NCI-H1092 (cell line): ENCODE results near the gene RNASE4.
"Not testable (repeated sequence)": the region's sequence is repeated elsewhere in the genome, so short reads cannot be mapped to it uniquely, and the experiment has no call there.

Experiments
- DNase-seq: peaks from one replicate; lab custom pipeline; 2025; lab: John Stamatoyannopoulos, UW

The RNASE4 gene

DNA sequence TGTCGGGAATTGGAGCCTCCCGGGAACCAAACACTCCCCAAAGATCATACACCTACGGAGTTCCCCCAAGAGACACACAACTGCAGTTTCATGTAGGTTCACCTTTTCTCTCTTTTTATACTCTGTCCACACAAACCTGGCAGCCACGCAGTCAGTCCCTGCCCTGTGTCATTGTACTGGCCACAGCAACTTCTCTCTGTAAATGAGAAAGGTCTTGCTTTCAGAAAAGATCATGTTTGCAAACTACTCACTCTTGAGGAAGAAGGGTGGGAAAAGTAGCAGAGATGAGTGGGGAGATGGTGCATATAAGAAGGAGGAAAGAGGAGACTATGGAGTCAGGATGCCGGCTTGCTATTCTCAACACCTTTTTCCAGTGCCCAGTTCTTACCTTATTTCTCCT is 14.6 kb downstream of the RNASE4 start:
- no peak for DNase-seq

DNA sequence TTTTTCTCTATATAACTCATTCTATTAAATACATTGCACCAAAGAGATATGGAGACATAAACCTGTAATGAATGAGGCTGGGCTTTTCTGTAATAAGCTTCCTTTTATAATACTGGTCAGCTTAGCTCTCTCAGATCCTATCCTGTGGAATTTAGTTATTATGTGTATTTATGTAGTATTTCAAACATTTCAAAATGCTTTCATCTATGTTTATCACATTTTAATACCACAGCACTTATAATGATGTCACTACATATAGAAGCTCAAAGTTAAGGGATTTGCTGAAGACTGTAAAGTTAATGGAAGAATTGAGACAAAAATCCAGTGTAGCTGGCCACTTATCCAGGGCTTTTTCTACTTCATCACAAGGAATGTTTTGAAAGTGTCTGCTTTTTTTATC is 15.6 kb downstream of the RNASE4 start:
- no peak for DNase-seq

DNA sequence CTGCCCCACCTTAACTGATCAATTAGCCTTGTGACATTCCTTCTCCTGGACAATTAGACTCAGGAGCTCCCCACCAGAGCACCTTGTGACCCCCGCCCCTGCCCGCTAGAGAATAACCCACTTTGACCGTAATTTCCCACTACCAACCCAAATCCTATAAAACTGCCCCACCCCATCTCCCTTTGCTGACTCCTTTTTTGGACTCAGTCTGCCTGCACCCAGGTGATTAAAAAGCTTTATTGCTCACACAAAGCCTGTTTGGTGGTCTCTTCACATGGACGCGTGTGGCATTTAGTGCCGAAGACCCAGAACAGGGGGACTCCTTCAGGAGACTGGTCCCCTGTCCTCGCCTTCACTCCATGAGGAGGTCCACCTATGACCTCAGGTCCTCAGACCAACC is 16.6 kb downstream of the RNASE4 start:
- not testable (repeated sequence) for DNase-seq

- no peak for DNase-seq
Measured at GRCh38 chr14:20706657-20707355, 22.4 kb downstream of the RNASE4 start.

DNA sequence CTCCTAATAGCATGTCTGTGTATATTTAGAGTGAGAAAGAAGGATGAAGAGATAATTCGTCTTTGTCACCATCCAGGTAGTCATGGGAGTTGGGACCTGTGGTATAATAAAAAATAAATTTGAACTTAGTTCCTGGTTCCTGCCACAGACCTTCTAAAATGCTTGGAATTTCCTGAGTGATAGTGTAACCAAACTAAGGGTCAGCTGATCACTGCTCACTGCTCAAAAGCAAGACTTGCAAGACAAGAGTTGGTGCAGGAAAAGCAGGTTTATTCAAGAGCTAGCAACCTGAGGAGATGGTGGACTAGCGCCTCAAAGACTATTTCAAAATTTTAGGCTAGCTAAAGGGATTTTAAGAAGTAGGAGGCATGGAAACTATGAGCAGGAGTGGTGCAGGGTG is 23.3 kb downstream of the RNASE4 start:
- DNase-seq = no peak

- no peak for DNase-seq
Measured at GRCh38 chr14:20711261-20711660, 26.9 kb downstream of the RNASE4 start.

DNA sequence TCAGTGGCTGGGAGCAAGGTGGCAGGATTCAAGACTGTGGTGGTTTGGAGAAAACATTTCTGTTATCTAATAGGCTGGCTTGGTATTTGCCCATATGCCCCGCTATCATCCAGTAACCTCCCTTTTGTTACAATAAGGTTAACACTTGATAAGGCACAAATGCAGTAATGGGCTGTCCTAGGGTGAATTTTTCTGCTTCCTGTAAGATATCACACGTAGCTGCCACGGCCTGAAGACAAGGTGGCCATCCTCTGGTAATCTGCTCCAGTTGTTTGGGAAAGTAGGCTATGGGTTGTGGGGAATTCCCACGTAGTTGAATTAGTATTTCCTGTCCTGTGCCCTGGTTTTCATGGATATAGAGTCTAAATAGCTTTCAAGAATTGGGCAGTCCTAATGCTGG is 27.3 kb downstream of the RNASE4 start:
- DNase-seq = no peak

- no peak for DNase-seq
Measured at GRCh38 chr14:20712904-20713303, 28.5 kb downstream of the RNASE4 start.

DNA sequence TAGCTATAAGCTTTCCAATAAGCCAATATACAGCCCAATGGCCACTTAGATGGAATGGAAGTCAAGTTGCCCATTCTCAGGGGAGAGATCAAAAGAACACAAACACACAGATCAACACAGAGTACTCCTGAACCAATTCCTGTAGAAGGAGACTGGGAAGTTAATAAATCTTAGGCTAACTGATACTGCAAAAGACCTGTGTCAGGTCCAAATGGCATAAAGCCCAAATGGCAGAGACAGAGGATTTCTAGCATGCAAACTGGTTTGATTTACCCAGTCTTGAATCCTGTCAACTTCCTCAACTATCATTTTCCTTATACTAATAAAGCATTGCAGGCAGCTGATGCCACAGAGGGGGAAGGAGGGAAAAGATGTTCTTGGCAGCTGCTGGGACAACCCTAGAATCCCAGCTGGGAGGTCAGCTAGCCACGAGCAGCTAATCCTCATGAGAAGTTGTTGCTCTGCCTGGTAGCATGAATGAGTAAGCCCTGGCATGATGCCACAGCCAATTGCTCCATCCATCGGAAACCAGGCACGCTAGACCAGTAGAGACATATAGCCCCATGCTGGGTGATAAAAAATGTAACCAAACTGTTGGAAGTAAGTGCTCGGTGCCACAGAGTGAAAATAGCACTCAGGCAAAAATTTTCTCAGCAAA is 30.4 kb downstream of the RNASE4 start:
- no peak for DNase-seq

DNA sequence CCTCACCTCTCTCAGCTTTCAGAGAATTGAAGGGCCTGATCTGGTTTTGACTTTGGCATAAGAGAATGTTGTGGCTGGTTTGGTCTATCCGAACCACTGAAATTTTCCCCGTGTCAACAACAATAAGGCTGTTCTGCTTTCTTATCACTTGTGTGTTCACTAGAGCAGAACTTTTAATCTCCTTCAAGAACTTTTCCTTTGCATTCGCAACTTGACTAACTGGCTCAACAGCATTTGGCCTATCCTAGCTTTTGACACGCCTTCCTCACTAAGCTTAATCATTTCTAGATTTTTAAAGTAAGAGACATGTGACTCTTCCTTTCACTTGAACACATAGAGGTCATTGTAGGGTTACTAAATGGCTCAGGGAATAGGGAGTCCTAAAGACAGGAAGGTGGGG is 35.4 kb downstream of the RNASE4 start:
- DNase-seq = no peak

DNA sequence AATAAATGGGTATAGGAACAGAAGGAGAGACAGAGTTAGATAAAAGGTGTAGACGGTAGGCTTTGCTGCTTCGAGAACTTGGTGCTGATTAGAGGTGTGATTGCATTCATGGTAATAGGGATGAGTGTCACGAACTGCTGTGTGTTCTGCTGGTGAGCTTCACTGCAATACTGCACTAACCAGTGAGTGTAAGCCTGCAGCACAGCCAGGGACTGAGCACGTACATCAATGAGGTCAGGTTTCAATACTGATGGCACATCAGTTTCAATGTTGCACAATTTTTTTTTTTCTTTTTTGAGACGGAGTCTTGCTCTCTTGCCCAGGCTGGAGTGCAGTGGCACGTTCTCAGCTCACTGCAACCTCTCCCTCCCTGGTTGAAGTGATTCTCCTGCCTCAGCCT is 36.4 kb downstream of the RNASE4 start:
- DNase-seq = no peak

GRCh38 chr14:20722016-20722415 is 37.7 kb downstream of the RNASE4 start:
- DNase-seq = no peak

GRCh38 chr14:20723488-20723887 is 39.1 kb downstream of the RNASE4 start:
- no peak for DNase-seq

DNA sequence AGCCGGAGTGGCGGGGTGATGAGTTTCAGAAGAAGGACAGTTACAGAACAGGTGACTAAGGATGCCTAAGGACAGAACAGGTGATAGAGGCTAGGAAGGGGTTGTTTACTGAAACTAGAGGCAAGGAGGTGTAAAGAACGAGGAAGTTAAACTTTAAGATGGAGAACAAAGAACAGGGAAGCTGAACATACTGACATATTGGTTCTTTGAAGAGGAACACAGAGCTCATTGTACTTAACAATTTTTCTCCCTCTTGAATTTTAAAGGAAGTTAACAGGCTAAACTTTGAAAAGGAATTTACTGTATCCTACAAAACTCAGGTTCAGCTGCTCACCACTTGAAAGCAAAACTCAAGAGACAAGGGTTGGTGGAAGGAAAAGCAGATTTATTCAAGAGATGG is 41.8 kb downstream of the RNASE4 start:
- not testable (repeated sequence) for DNase-seq

GRCh38 chr14:20726531-20726930 is 42.2 kb downstream of the RNASE4 start:
- no peak for DNase-seq

DNA sequence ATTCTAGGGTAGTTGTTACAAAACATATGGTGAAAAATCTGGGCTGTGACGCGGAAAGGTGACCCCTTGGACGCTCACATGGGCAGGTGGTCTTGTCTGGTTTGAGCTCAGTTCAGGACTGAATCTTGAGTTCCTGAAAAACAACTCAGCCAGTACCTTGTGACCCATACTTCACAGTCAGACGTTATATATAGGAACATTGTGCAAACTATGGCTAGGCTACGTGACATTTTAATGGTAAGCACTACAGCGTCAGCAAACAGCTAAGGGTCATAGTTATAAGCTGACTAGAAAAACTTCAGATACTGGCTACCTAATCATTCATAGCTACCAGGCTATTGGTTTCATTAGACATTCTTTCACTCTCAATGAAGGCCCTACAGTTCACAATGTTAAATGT is 46.5 kb downstream of the RNASE4 start:
- no peak for DNase-seq

GRCh38 chr14:20732477-20732876 is 48.1 kb downstream of the RNASE4 start:
- no peak for DNase-seq

- no peak for DNase-seq
Measured at GRCh38 chr14:20732979-20733635, 48.7 kb downstream of the RNASE4 start.

DNA sequence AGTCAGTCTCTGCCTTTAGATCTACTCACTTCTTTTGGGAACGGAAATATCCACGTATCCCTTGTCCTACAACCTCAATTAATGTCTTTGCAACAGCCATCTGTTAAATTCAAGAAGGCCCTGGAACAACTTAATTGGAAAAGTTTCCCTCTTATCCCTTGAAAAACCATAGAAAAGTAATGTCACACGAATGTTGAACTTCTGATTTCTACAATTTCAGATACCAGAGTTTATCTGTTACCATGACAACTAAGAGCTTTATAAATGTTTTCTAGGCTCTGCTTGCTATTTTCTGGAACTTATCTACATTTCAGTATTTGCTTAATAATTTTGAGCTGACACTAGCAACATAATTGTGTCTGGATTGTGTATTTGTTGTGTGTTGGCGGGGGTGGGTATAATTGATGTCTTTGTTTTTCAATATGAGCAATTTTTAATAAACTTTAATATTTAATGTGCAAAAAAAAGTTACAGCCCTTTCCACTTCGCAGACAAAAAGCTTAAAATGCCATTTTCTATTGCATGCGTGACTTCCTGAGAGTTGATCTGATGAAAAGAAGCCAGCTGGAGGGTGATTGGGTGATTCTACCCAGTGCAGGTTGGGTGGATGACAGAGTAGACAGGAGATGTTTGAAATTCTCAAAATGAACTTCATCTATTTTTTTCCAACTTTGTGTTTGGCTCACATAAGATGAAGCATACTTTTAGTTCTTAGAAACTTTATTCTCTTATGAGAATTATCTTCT is 49.5 kb downstream of the RNASE4 start:
- no peak for DNase-seq

GRCh38 chr14:20734430-20734806 is 50.1 kb downstream of the RNASE4 start:
- no peak for DNase-seq

DNA sequence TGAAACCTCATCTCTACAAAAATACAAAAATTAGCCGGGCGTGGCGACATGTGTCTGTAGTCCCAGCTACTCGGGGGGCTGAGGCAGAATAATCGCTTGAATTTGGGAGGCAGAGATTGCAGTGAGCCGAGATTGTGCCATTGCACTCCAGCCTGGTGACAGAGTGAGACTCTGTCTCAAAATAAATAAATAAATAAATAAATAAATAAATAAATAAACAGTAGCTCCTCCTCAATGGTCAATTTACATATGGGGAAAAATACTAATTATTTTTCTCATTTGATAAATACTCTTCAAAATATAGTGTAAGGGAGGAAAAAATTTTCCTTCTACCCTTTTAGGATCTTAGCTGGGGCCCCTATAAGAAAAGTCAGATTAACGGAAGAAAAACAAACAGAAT is 53.9 kb downstream of the RNASE4 start:
- DNase-seq = not testable (repeated sequence)

DNA sequence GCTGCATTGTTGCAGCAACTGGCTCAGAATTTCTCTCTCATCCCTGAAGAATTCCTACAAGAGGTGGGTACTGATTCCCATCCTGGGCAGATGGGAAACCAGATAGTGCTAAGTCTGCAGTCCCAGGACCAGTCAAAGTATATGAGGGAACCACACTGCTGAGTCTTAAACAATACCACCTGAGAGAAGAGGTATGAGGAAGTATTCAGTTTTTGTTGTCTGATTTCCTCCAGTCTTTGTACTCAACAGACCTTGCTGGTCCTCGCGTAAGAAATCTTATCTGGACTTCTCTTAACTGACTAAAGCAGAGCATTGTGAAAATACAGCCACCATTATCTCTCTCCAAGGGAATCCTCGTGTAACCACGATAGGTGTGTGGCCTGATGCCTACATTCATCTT is 57.8 kb downstream of the RNASE4 start:
- no peak for DNase-seq

DNA sequence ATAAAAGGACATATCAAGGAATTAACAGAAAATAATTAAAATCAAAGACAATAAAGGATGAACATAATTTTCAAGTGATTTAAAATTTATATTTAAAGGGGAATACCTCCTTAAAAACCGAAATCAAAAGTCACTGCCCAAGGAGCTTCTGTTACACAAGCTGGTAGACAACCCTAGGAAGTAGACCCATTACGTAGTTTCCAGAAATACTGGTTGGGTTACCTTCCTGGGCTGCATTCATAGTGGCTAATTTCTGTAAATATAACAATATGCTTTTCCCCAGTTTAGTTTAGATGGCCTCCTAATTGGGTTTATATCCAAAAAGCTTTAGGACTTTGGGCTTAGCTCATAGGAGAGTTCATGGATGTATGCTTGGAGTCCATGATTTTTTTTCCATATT is 59.2 kb downstream of the RNASE4 start:
- DNase-seq = no peak
